IMR-90 (cell line): Measurements from ENCODE around the gene NAGK. TPM values are rescaled to one million over a fixed set of nuclear protein-coding genes. Genes with fewer than 3 reads are reported as not detected.
"Not testable (repeated sequence)": the region's sequence is repeated elsewhere in the genome, so short reads cannot be mapped to it uniquely, and the experiment has no call there.

Experiments used
- ATAC-seq: fragments of 200-7000 bp; cut with Tn5 transposase; 2 replicates; pipeline ENCODE4 v1.9.1; 2020; ENCODE audit warnings: low read depth, mild to moderate bottlenecking, moderate library complexity
- BruUV-seq: library from RNA; stranded (reverse); fragments of 400-500 nt; replicated peaks from 2 replicates; lab custom pipeline; 2021; lab: Mats Ljungman, UMichigan
- CTCF ChIA-PET: fragments of 300-600 bp; formaldehyde crosslinking; extraction: SDS; loops from one replicate; lab custom pipeline; 2021; ENCODE audit warnings: antibody characterized with exemption; lab: Yijun Ruan, JAX
- POLR2A ChIA-PET: fragments of 300-600 bp; sonication (Branson Sonifier 250); formaldehyde crosslinking; loops from one replicate; lab custom pipeline; 2022; ENCODE audit warnings: antibody characterized with exemption; ENCODE audit not compliant: unreplicated experiment; lab: Charles Lee
- DNase-seq: peaks from one replicate; pipeline ENCODE4 v3.0.0; 2013
- H2AFZ ChIP-seq: replicated peaks from 2 replicates; pipeline ENCODE3; 2013; ENCODE audit warnings: low read length, mild to moderate bottlenecking; ENCODE audit not compliant: poor library complexity
- H2AK5ac ChIP-seq: 2 replicates; pipeline ENCODE4 v1.6.1; 2013; ENCODE audit warnings: low read depth, low read length, inconsistent platforms
- H2AK9ac ChIP-seq: replicated peaks from 2 replicates; pipeline ENCODE3; 2013; ENCODE audit warnings: mild to moderate bottlenecking, low read depth, low read length, moderate library complexity; ENCODE audit not compliant: poor library complexity
- H2BK120ac ChIP-seq: 2 replicates; pipeline ENCODE4 v1.6.1; 2013; ENCODE audit warnings: low read depth, low read length, inconsistent platforms
- H2BK15ac ChIP-seq: 3 replicates; pipeline ENCODE4 v1.6.1; 2013; ENCODE audit warnings: low read depth, low read length, inconsistent platforms
- H2BK20ac ChIP-seq: 2 replicates; pipeline ENCODE4 v1.6.1; 2013; ENCODE audit warnings: low read depth, mild to moderate bottlenecking, inconsistent platforms, low read length, moderate library complexity
- H2BK5ac ChIP-seq: 2 replicates; pipeline ENCODE4 v1.6.1; 2013; ENCODE audit warnings: mild to moderate bottlenecking, low read depth, low read length, inconsistent platforms; ENCODE audit not compliant: poor library complexity, severe bottlenecking
- H3K14ac ChIP-seq: replicated peaks from 2 replicates; pipeline ENCODE4 v1.6.1; 2013; ENCODE audit warnings: low read depth, low read length, inconsistent platforms
- H3K18ac ChIP-seq: 2 replicates; pipeline ENCODE4 v1.6.1; 2013; ENCODE audit warnings: low read depth, low read length, control low read depth
- H3K23ac ChIP-seq: 2 replicates; pipeline ENCODE4 v1.6.1; 2013; ENCODE audit warnings: low read depth, low read length, inconsistent platforms
- H3K27ac ChIP-seq: 2 replicates; pipeline ENCODE4 v1.5.1; 2013; ENCODE audit warnings: mild to moderate bottlenecking, control low read depth, low read length; ENCODE audit not compliant: insufficient read depth
- H3K27me3 ChIP-seq: 2 replicates; pipeline ENCODE4 v1.6.1; 2013; ENCODE audit warnings: low read length; ENCODE audit not compliant: control insufficient read depth, insufficient read depth
- H3K36me3 ChIP-seq: 2 replicates; pipeline ENCODE4 v1.6.1; 2013; ENCODE audit warnings: low read length, mixed read lengths; ENCODE audit not compliant: control insufficient read depth, insufficient read depth
- H3K4ac ChIP-seq: 2 replicates; pipeline ENCODE4 v1.6.1; 2013; ENCODE audit warnings: low read depth, low read length, inconsistent platforms
- H3K4me1 ChIP-seq: 2 replicates; pipeline ENCODE4 v1.6.1; 2013; ENCODE audit warnings: low read length, mixed read lengths; ENCODE audit not compliant: control insufficient read depth, insufficient read depth
- H3K4me2 ChIP-seq: 2 replicates; pipeline ENCODE4 v1.6.1; 2013; ENCODE audit warnings: low read depth, mild to moderate bottlenecking, control low read depth, low read length, moderate library complexity
- H3K4me3 ChIP-seq: 2 replicates; pipeline ENCODE4 v1.5.1; 2013; ENCODE audit warnings: low read depth, mild to moderate bottlenecking, control low read depth, low read length, moderate library complexity; ENCODE audit not compliant: insufficient read depth
- H3K56ac ChIP-seq: 2 replicates; pipeline ENCODE4 v1.6.1; 2013; ENCODE audit warnings: low read length, inconsistent platforms; ENCODE audit not compliant: insufficient read depth; ENCODE audit errors: extremely low read depth
- H3K79me1 ChIP-seq, 2 experiments: 2 replicates each; pipeline ENCODE4 v1.6.1; 2013; ENCODE audit warnings: low read length in 2 of 2, inconsistent platforms in 1 of 2, low read depth in 1 of 2
- H3K9ac ChIP-seq: 2 replicates; pipeline ENCODE4 v1.6.1; 2013; ENCODE audit warnings: low read depth, low read length, control low read depth
- H3K9me1 ChIP-seq: 2 replicates; pipeline ENCODE4 v1.6.1; 2013; ENCODE audit warnings: low read length, inconsistent platforms; ENCODE audit not compliant: insufficient read depth
- H3K9me3 ChIP-seq: 2 replicates; pipeline ENCODE4 v1.6.1; 2013; ENCODE audit warnings: low read length; ENCODE audit not compliant: control insufficient read depth, insufficient read depth
- H4K20me1 ChIP-seq: 2 replicates; pipeline ENCODE4 v1.6.1; 2013; ENCODE audit warnings: low read length, inconsistent platforms; ENCODE audit not compliant: insufficient read depth
- H4K5ac ChIP-seq: 2 replicates; pipeline ENCODE4 v1.6.1; 2013; ENCODE audit warnings: mild to moderate bottlenecking, low read depth, low read length, control low read depth
- H4K8ac ChIP-seq, 2 experiments: 2 replicates each; pipeline ENCODE4 v1.6.1; 2013; ENCODE audit warnings: low read depth in 2 of 2, low read length in 2 of 2, control low read depth in 1 of 2, inconsistent platforms in 1 of 2
- H4K91ac ChIP-seq: 2 replicates; pipeline ENCODE4 v1.6.1; 2013; ENCODE audit warnings: low read depth, low read length, inconsistent platforms; ENCODE audit not compliant: insufficient read depth
- FOS ChIP-seq: fragments of 150-350 bp; IDR thresholded peaks from 2 replicates; pipeline ENCODE4 v1.6.1; 2016; ENCODE audit warnings: low read depth, low read length
- MXI1 ChIP-seq: IDR thresholded peaks from 2 replicates; pipeline ENCODE4 v1.6.1; 2012; ENCODE audit warnings: low read depth, mild to moderate bottlenecking, low read length, moderate library complexity, borderline replicate concordance
- USF2 ChIP-seq: fragments of 150-350 bp; IDR thresholded peaks from 2 replicates; pipeline ENCODE4 v1.6.1; 2017; ENCODE audit warnings: mild to moderate bottlenecking, antibody characterized with exemption, low read length, low read depth
- WGBS, 2 experiments: methylation state at CpG; one replicate each; pipeline versions ENCODE4 v1.1.5 to v1.1.7; 2013; ENCODE audit warnings: missing lambda C conversion rate in 2 of 2; ENCODE audit not compliant: insufficient read length in 1 of 2; ENCODE audit errors: extremely low coverage in 2 of 2; 5-methylcytosine and 5-hydroxymethylcytosine counted together
- dilution Hi-C: fragments of 300-500 bp; cut with HindIII; formaldehyde crosslinking; loops from one replicate; pipeline ENCODE4 v1.14.3; 2018; ENCODE audit warnings: low sequenced_read_pairs; ENCODE audit not compliant: unreplicated experiment
- in situ Hi-C: fragments of 300-500 bp; cut with MboI; formaldehyde crosslinking; loops from 3 replicates; pipeline ENCODE4 v1.14.3; 2019; ENCODE audit warnings: low sequenced_read_pairs, inconsistent platforms, mixed read lengths
- intact Hi-C: fragments of 100-400 bp; cut with micrococcal nuclease; formaldehyde crosslinking; loops from 2 replicates; pipeline ENCODE4 v1.10.0; 2022
- polyA plus RNA-seq, 3 experiments: library from polyadenylated mRNA; depleted of rRNA; stranded (reverse); fragments of >200 nt; gene quantifications; 2 replicates each; pipeline ENCODE4 v1.2.3, GENCODE V29; 2012; ENCODE audit warnings: low replicate concordance in 1 of 3
- total RNA-seq: library from RNA; depleted of rRNA; stranded (reverse); fragments of >200 nt; gene quantifications from 2 replicates; pipeline ENCODE4 v1.2.3, GENCODE V29; 2012

Gene NAGK
- total and polyA plus RNA-seq, 2 of the 4 experiments (the other 2 are of a cell fraction), result 60.4 to 146 TPM

GRCh38 chr2:71103809-71104208 lies 35.4 kb downstream of the NAGK start:
- DNase-seq (no peak), ATAC-seq (no peak)
- H2BK120ac ChIP-seq, result no peak overlapping the region
- H3K4me1 ChIP-seq, result no peaks in the 10 kb centered on the region
- H3K23ac ChIP-seq, result no peak overlapping the region
- no peak overlapping the region for H2BK5ac ChIP-seq
- intact Hi-C loops, result no loop called here
- H3K56ac ChIP-seq, result no peak overlapping the region
- no peak overlapping the region for H3K14ac ChIP-seq
- dilution Hi-C loops, result no loop called here
- no peak overlapping the region for H2AFZ ChIP-seq
- in situ Hi-C loops, result no loop called here
- H3K4me2 ChIP-seq, result no peak overlapping the region
- H2BK20ac ChIP-seq, result no peak overlapping the region
- peaks cover 3% of the 10 kb centered on the region for H3K9me3 ChIP-seq
- no peak overlapping the region for H4K8ac ChIP-seq
- no peaks in the 10 kb centered on the region for H3K36me3 ChIP-seq
- no peaks in the 10 kb centered on the region for H3K9me1 ChIP-seq
- 0 out of 2 replicates have a peak overlapping the region, but pooled peaks have one; percentile 1 for H2AK5ac ChIP-seq
- H4K91ac ChIP-seq, result no peak overlapping the region
- H3K4me3 ChIP-seq, result no peak overlapping the region
- no peaks in the 10 kb centered on the region for H3K79me1 ChIP-seq
- CTCF ChIA-PET, result no interaction called here
- H3K4ac ChIP-seq, result no peak overlapping the region
- no peak overlapping the region for H2AK9ac ChIP-seq
- no TSS peak for BruUV-seq
- H4K20me1 ChIP-seq, result no peaks in the 10 kb centered on the region
- H3K27ac ChIP-seq, result no peak overlapping the region
- TF ChIP-seq MXI1 (no peak), USF2 (no peak), FOS (no peak)
- POLR2A ChIA-PET, result no interaction called here
- no peak overlapping the region for H4K5ac ChIP-seq
- no peak overlapping the region for H3K9ac ChIP-seq
- no peak overlapping the region for H3K18ac ChIP-seq
- no CpG with 5 or more reads among the region's 5 CpGs for WGBS, 2 experiments
- H2BK15ac ChIP-seq, result no peak overlapping the region
- H3K27me3 ChIP-seq, result no peaks in the 10 kb centered on the region

- H4K5ac ChIP-seq, CTCF ChIA-PET, ATAC-seq, H3K23ac ChIP-seq, H3K79me1 ChIP-seq, POLR2A ChIA-PET, H3K4me3 ChIP-seq, H2AK9ac ChIP-seq, H2BK5ac ChIP-seq, H4K20me1 ChIP-seq, in situ Hi-C loops, BruUV-seq, H3K4ac ChIP-seq, H4K8ac ChIP-seq, H3K56ac ChIP-seq, H4K91ac ChIP-seq, H3K27ac ChIP-seq, dilution Hi-C loops, H3K9me3 ChIP-seq, H2AFZ ChIP-seq, H2BK120ac ChIP-seq, H3K9ac ChIP-seq, intact Hi-C loops, H3K4me2 ChIP-seq, H2AK5ac ChIP-seq, H2BK20ac ChIP-seq, H3K4me1 ChIP-seq, H3K27me3 ChIP-seq, H2BK15ac ChIP-seq, H3K18ac ChIP-seq, DNase-seq, H3K14ac ChIP-seq, H3K9me1 ChIP-seq, H3K36me3 ChIP-seq: not testable (repeated sequence)
- WGBS, 2 experiments, result no CpG with 5 or more reads among the region's 6 CpGs
Observed at GRCh38 chr2:71106463-71106862, 38.0 kb downstream of the NAGK start.
